Activated CD8-positive, alpha-beta memory T cell treated with anti-CD3 and anti-CD28 coated beads for 4 hours (primary cell): ENCODE data around the gene BEND5.
A peak's percentile ranks its signal among the peaks of the same experiment; 100 is the strongest.

Experiments used
- DNase-seq, 2 donors: peaks; one replicate each; pipeline ENCODE4 v3.0.0-alpha.2; 2020; ENCODE audit warnings: low read depth in 2 of 2

BEND5 gene, protein sequence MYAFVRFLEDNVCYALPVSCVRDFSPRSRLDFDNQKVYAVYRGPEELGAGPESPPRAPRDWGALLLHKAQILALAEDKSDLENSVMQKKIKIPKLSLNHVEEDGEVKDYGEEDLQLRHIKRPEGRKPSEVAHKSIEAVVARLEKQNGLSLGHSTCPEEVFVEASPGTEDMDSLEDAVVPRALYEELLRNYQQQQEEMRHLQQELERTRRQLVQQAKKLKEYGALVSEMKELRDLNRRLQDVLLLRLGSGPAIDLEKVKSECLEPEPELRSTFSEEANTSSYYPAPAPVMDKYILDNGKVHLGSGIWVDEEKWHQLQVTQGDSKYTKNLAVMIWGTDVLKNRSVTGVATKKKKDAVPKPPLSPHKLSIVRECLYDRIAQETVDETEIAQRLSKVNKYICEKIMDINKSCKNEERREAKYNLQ

DNA sequence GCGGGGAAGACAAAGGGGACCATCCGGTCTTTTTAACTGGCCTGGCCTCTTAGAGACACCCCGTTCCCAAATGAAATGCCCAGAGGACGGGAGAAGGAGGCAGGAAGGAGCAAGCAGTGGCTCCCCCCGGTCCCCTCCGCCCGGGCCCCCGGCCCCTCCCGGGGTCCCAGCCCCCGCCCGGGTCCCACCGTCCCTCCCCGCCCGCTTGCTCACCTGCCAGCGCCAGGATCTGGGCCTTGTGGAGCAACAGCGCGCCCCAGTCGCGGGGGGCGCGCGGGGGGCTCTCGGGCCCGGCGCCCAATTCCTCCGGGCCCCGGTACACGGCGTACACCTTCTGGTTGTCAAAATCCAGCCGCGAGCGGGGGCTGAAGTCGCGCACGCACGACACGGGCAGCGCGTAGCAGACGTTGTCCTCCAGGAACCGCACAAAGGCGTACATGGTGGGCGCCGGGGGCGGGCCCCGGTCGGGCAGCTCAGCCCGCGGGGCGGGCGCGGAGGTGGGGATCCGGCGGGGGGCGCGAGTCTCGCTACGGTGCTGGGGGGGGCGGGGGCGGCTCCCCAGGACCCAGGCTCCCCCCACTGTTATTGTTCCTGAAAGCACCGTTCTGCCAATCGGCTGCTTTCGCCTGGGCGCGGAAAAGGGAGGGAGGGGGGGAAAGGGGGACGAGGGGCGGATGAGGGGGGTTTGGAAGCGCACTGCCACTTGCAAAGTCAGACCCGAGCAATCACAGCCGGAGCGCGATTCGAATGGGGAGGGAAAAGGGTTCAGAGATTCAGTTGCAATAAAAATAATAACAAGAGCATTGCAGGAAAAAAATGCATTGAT is at the start of gene BEND5:
TSS of gene BEND5 (minus strand) at position 499 of the 826 bp plus-strand sequence. CDS start at position 439, 60 bp downstream.
- peak; percentile 6 to 15 for DNase-seq

DNA sequence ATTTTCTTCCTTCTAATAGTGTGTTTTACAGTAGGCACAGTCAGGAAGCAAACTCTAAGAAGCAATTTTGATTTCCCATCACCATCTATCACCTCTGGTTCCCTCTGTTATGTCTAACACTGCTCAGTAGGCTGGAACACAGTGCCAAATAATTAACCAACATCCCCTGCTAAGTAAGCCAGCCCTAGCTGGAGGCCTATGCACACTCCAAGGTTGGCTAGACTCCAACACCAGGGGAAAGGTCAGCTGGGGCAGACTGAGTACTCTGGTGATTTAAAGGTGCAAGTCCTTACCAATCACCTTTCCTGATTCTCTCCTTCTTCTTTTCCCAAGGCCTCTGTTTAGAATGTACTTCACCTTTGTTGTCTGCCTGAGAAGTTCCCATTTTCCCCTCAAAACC is 46.5 kb upstream of the BEND5 start:
- no peak for DNase-seq

DNA sequence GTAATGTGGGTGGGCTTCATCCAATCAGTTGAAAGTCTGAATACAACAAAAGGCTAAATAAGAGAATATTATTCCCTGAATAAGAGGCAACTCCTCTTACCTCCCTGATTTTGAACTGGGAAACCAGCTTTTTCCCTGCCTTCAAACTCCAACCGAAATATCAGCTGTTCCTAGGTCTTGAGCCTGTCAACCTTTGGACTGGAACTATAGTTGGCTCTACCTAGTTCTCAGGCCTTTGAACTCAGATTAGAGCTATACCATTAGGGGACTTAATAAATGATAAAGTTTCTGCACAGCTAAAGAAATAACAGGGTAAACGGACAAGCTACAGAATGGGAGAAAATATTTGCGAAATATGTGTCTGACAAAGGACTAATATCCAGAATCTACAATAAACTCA is 43.8 kb upstream of the BEND5 start:
- DNase-seq: no peak

DNA sequence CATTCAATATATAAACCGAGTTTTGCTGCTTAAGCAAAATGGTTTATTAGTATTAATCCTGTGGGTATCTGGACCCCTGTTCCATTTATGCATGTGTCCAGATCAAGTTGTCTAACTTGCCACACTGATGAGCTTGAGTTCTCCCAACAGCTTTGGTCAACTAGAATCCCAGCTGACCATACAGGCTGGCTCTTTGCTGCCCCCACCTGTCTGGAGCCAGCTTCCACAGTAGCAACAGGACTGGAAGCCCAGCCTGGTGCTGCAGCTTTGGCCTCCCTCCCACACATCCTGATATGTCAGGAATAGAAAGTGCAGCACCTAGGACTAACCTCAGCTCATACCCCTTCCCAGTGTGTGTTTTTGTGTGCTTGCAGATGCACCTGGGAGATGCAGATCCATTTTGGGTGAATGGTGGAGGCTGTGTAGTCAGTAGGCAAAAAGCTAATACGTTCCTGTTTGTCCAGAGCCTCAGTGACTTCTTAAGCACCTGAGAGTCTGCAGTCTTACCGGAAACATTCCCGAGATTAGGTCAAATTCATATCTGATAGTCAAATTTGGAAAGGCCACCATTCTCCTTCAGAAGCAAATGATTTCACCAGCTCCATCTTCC is 40.9 kb upstream of the BEND5 start:
- DNase-seq: no peak

DNA sequence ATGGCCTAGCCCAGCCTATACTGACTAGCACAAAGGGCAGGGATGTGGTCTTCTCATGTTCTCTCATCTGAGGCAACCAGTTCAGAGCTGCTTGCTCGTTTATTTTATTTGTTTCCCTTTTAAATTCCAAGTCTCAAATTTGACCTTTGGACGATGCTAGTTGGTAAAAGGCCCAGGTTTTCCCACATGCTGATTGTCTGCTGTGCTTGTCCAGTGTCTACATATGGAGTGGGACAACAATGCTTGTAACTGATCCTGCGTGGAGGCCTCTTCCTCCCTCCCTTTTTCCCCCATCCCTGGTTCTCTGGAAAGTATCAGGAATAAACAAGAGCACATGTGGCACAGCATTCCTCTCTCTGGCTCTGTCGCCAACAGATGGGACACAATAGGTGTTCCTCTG is 34.0 kb upstream of the BEND5 start:
- no peak for DNase-seq

DNA sequence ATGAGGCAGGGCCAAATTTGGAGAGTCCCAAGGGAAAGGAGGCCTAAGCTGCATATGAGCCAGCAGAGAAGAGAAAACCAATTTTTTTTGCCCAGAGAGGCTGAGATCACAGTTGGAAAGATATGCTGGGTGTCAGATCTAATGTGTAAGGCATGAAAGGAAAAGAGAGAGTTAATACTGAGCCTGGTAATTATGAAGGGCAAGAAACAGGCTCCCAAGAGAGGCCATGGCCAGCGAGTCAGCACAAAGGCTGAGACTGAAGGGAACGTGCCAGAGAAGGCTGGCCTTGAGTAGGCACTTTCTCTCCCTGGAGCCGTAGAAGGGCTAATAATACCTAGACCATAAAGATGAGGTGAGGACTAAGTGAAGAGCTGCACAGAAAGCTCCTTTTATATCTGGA is 31.8 kb upstream of the BEND5 start:
- DNase-seq: no peak

DNA sequence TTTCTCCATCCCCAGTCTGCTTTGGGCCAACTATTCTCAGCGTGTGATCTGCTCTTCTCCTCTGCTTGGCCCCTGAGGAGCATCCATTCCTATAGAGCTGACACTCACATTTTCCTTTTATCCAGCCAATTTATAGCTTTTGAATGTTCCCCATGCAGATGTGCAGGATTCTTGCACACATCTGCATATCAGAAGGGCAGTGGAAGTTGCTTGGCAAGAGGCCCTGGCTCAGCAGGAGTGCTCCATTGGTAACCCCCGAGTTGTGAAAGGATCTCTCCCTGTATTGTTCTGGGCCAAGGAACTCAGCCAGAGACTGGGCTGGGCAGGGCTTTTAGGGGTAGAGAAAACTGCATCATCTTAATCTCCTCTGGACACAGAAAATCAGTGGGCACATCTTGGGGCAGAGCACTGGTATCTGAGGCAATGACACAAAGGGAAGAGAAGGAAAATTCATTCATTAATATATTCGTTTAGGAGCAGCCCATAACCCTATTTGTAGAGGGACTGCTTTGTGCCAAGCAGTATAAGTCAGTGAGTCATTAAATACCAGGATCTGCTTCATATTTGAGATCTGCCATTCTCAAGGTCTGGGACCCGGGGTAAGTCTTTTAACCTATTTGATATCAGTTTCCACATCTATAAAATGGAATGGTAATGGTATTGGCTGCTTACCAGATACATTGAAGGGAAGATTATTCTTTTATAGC is 31.0 kb upstream of the BEND5 start:
- no peak for DNase-seq

DNA sequence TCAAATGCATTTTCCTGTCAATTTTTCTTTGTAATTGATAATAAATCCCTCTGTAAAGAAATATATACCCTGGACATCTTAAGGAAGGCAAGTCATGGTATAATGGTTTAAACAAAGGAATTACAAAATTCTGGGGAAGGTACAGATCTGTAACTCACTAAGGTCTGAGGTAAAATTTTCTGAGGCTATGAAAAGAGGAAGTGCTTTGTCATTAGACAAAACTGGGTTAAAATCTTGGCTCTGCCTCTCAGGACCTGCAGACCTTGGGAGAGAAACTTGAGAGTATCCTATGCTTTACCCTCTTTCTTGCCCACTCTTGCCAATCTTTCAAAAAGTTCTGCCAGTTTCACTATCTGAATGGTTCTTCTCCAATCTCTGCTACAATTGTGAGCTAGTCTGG is 26.8 kb upstream of the BEND5 start:
- no peak for DNase-seq

DNA sequence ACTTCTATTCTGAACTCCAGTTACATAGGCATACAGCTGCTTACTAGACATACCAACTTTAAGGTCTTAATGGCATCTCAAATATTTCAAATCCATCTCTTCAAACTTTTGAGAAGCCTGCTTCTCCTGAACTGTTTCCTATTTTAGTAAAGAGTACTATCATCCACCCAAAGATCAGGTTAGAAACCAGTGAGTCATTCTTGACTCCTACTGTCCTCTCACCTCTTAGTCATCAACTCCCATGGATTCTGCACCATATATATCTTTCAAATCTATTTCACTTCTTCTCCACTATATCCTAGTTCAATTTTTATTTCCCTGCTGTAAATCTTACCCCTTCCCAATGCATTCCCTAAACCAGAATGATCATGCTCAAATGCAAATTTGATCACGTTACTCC is 18.1 kb upstream of the BEND5 start:
- DNase-seq: no peak

DNA sequence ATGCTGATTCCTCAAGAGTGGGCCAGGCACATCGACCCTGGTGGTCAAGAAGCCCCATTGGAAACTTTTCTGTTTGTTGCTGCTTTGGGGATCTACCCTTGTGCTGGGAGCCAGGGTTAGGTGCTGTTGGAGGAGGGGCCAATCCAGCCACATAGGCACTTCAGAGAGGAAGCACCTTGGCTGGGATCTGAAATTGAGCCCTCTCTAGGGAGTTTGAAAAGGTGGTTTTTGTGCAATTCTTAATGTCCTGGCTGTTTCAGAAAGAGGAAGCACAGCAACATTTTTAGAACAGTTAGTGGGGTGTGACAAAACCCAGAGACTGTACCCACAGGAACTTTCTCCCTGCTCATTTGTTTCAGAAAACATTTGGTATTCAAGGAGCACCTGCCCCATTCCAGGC is 17.2 kb upstream of the BEND5 start:
- no peak for DNase-seq

DNA sequence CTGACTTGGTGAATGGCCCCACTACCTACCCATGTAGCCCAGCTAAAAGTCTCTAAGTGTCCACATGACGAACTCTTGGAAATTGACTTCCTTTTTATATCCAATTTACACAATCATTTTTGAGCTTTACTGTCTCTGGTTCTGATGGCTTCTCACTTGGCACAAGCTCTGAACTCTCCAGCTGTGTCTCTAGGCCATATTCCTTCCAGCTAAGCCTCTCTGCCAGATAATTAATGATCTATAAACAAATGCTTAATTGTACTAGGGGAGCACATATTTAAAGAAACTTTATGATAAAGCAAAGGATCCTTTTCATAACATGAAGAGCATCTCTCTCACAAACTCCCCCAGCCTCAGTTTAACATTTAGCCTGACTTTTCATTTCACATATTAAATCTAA is 16.3 kb upstream of the BEND5 start:
- DNase-seq: no peak

DNA sequence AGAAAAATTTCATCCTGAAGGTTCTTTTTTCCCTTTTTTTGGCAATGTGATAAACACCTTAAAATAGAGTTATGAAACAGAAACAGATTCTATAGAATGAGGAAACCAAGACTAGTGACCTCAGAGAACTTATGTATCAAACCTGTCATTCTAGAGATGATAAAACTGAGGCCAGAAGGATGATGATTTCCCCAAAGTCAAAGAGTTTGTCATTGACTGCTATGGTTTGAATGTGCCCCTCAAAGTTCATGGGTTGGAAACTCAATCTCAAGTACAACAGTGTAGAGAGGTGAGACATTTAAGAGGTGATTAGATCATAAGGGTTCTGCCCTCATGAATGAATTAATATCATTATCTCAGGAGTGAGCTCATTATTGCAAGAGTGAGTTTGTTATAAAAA is 13.7 kb upstream of the BEND5 start:
- DNase-seq: no peak

DNA sequence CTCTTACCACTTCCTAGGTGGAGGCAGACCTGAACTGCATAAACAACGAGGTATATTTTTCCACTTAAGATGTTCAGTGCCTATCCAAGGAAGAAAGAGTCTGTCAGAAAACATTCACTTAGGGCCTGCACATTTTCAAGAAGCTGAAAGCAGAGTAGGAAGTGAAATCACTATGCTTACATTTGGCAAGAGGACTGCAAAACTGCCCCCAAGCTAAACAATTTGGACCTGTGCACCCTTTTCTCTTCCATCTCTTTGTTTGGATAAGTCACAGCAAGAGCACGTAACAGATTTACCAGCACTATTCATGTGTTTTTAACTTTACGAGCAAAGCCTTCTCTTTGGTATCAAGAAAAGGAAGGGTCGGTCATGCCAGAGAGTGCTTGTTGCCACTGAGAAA is 13.2 kb upstream of the BEND5 start:
- DNase-seq: no peak

DNA sequence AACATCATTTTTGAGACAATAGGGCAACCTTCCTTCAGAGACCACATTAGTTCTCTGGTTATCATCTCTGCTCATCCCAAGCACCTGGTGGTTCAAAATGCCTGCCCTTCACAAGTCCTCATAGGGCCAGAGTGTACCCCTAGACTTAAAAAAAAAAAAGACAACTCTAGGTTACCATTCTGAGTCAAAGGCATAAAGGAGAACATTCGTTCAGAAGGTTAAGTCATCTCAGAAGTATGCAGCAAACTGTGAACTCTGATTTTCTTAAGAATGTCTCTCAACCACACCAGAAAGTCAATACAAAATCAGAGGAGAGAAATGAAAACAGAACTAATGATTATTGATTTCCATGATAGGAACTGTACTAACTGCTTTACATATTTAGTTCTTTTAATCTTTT is 9.2 kb upstream of the BEND5 start:
- DNase-seq: no peak

DNA sequence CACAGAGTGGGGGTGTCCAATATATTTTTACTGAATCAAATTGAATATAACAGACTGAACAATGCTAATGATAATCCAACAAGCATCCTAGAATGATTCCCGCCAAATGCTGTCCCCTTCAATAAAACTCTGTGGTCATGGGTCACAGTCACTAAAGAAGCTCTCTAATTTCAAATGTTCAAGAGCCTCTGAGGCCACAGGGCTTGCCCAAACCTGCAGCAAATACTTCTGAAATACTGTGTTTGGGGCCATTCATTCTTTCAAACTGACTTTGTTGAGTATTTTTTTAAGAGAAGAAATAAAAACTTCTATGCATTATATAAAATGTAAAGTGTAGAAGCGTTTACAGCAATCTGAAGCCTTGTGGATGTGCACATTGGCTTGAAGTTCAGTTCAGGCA is 7.6 kb upstream of the BEND5 start:
- DNase-seq: no peak

DNA sequence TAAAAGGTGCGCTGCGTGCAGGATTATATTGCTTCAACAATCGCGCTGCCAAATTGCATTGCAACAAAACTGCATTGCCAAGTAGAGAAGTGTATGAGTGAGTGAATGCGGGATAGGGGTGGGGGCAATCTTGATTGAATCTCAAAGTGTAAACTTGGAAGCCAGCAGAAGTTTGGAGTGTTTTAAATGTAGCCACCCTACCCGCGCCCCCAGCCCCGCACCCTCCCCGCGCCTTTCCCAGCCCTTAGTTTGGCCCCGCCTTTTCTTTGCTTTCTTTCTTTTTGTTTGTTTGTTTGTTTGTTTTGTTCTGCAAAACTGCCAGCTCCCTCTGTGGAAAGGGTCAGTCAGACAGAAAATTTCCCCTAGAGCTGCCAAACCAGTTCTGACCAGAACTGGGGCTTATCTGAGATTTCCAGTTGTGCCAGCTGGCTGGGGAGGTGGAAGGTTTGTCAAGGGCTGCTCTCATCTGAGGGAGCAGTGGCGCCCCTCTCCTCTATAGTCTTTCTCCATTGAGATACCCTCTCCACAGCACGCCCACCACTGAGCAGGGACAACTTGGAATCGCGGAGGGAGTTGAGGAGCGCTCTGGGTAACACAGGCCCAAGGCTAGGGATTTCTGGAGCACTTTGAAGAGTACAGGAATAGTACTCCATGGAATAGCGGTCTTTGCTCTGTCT is 666 bp upstream of the BEND5 start:
- no peak for DNase-seq

DNA sequence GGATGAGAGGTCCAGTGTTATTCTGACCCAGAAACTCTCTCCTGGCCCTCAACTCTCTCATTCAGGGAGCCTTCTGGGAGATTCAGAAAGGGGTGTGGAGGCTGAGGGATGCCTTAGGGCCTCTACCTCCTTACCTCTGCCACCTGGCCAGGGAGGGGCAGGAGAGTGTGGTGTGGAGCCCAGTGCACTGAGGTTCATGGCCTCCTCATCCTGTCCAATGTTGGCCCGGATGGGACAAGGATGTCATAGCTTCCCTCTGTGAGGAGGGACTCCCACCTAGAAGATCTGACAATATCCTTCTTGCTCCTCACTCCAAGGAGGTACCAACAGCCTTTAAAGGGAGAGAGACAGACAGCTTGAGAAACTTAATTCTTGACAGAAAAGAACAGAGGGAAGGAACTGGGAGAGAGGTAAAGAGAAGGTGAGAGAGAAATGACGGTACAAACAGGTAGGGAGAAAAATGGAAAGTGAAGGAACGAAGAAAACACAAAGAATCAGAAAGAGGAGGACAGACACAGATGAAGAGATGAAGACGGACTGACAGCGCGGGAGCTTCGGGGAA is 779 bp downstream of the BEND5 start:
- no peak for DNase-seq

DNA sequence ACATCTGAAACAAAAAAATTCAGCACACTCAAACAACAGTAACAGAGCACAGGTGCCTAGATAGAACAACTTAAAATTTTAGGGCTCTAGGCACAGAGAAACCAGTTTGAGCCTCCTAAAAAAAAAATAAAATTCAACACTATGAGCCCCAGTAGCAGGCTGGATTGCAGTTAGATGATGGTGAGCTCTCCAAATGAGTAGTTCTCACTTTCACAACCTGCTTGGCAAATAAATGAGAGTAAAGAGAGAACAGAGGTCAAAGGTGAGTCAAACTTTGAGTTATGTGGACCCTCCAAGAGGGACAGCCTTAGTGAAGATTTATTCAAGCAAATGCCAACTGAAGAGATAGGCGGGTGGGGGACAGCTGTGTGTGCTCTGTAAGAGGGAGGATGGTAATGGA is 3.6 kb downstream of the BEND5 start:
- DNase-seq: no peak

DNA sequence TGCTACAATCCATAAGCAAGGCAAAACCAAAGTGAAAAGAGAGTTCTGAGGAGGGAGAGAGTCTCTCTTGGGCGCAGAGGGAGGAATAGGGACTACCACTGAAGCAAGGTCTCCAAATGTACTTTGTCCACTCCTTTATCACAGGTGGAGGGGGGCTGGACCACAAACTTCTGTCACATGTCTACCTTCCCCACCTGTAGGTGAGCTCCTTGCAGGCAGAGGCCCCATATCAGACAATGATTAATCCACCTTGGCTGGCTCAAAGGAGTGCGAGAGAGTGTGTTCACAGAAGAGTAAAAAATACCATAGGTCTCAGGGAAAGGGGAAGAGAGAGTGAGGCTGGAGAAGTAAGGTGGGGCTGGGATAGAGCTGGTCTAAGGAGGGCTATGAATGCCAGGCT is 4.5 kb downstream of the BEND5 start:
- no peak for DNase-seq

DNA sequence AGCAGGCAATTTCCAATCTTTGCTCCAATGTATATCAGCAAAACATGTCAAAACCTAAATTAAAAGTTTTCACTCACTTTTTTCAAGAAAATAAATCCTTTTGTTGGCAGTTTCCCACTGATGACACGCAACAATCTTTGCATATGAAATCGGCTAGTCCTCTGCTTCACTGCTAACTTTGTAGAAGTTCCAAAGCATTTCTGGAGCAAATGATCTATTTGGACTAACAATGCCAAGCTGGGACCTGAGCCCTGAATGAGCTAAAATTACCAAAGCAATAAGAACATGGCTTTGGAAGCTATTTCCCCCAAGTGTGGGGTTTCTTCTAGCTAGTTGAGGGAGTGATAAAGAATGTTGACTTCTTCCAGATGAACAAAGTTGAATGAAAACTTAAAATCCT is 5.1 kb downstream of the BEND5 start:
- no peak for DNase-seq

DNA sequence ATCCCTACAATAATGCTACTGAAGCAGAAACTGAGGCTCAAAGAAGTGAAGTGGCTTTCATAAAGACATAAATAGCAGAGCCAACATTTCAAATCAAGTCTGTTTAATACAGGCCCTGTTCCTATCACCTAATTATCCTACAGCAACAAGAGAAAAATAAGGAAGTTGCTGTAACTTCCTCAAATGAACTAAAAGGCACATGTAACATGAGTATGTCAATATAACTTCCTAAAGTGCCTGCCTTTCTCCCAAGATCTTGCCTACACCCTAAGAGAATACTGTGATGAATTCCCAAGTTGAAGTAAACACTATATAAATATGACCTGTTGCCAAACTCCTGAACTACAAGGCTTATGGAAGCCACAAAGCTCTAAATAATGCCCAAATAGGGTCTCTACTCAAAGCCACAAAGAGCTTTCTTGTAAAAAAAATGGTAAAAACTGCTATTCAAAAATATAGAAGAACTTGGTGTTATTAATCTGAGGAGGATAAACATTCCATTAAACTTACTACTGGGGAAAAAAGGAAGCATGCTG is 8.6 kb downstream of the BEND5 start:
- DNase-seq: no peak
